Astrocyte of the cerebellum (primary cell): Measurements from ENCODE around the gene GSPT1.

Source experiments
- DNase-seq: peaks from one replicate; pipeline ENCODE4 v3.0.0-alpha.2; 2011; ENCODE audit warnings: low read depth
- H3K4me3 ChIP-seq: 2 replicates; pipeline ENCODE4 v1.5.1; 2011; ENCODE audit warnings: mild to moderate bottlenecking, low read depth, low read length, moderate library complexity
- in situ Hi-C: cut with HindIII; loops from 2 replicates; pipeline ENCODE4 v1.10.0; 2017; ENCODE audit warnings: low sequenced_read_pairs
- TF ChIP-seq, protein P1 (sequence below): IDR thresholded peaks from 2 replicates; pipeline ENCODE4 v1.5.1; 2012; ENCODE audit warnings: low read length, low read depth, moderate library complexity, mild to moderate bottlenecking; ENCODE audit errors: missing control alignments

Gene GSPT1

DNA sequence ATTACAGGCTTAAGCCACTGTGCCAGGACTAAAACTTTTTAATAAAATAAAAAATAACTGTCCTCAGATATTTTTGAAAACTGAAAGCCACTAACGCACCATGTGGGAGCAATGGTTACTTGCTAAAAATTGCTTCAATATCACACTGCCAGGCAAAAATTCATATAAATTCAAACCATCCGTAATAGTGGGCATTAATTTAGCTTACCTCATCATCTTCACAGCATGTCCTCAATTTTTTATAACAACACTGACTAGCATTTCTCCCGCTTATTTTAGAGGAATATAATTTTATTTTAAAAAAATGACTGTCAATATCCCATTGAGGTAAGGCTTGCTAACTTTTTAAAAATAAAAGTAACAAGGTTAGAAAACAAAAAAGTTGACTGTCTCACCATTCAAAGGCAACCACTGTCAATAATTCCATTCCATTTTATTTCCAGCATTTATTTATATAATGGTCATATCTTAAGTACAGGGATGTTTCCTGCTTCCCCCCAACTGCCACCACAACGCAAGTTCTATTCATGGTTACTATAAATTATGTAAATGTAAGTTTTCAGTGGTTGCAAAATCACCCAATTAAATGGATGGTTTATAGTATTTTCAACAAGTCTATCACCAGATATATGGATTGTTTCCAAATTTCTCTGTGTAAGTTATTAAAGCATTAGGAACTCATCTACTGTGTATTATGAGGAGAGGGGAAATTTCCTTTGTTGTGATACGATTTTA, 25.4 kb downstream of the GSPT1 start:
- in situ Hi-C loops = no loop called here
- DNase-seq = no peak

GRCh38 chr16:11886881-11887280, 28.9 kb downstream of the GSPT1 start:
- no peak for DNase-seq
- H3K4me3 ChIP-seq = no peak overlapping the region
- in situ Hi-C loops = no loop called here
- TF ChIP-seq, protein P1, sequence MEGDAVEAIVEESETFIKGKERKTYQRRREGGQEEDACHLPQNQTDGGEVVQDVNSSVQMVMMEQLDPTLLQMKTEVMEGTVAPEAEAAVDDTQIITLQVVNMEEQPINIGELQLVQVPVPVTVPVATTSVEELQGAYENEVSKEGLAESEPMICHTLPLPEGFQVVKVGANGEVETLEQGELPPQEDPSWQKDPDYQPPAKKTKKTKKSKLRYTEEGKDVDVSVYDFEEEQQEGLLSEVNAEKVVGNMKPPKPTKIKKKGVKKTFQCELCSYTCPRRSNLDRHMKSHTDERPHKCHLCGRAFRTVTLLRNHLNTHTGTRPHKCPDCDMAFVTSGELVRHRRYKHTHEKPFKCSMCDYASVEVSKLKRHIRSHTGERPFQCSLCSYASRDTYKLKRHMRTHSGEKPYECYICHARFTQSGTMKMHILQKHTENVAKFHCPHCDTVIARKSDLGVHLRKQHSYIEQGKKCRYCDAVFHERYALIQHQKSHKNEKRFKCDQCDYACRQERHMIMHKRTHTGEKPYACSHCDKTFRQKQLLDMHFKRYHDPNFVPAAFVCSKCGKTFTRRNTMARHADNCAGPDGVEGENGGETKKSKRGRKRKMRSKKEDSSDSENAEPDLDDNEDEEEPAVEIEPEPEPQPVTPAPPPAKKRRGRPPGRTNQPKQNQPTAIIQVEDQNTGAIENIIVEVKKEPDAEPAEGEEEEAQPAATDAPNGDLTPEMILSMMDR = no peak

More for the DNA sequence above, 25.4 kb downstream of the GSPT1 start:
- TF ChIP-seq, protein P1 = no peak
- no peak overlapping the region for H3K4me3 ChIP-seq

- no peak overlapping the region for H3K4me3 ChIP-seq
- TF ChIP-seq, protein P1 = no peak
- no peak for DNase-seq
- in situ Hi-C loops = no loop called here
Observed at GRCh38 chr16:11884035-11884434, 31.7 kb downstream of the GSPT1 start.

- TF ChIP-seq, protein P1 = no peak
- no peak for DNase-seq
- in situ Hi-C loops = no loop called here
- no peak overlapping the region for H3K4me3 ChIP-seq
Observed at GRCh38 chr16:11880007-11880406, 35.7 kb downstream of the GSPT1 start.

- DNase-seq = no peak
- TF ChIP-seq, protein P1 = no peak
- no peak overlapping the region for H3K4me3 ChIP-seq
- in situ Hi-C loops = no loop called here
Observed at GRCh38 chr16:11877374-11877773, 38.4 kb downstream of the GSPT1 start.

GRCh38 chr16:11876306-11876705, 39.5 kb downstream of the GSPT1 start:
- TF ChIP-seq, protein P1 = no peak
- no peak for DNase-seq
- in situ Hi-C loops = no loop called here
- no peak overlapping the region for H3K4me3 ChIP-seq
